Measurements from ENCODE around the gene HOXC13.

The HOXC13 gene

GRCh38 chr12:53952871-53953734 is 14.5 kb downstream of the HOXC13 start:
- peaks cover 91% of the 10 kb centered on the region for H3K27me3 ChIP-seq (ENCODE audit: control insufficient read depth, low read length)
- H3K27ac ChIP-seq (ENCODE audit: low read depth, low read length), result no peak overlapping the region
- no peaks in the 10 kb centered on the region for H3K9me2 ChIP-seq (replicated peaks; ENCODE audit: control insufficient read depth, low read length)
- H3F3A ChIP-seq (ENCODE audit: control insufficient read depth, insufficient read depth), result no peaks in the 10 kb centered on the region
- no peak overlapping the region for H3K4me3 ChIP-seq (ENCODE audit: low read length)
- no peak overlapping the region for H3K4me2 ChIP-seq (ENCODE audit: low read length)
- H3K36me3 ChIP-seq (ENCODE audit: control insufficient read depth, low read length), result no peaks in the 10 kb centered on the region
- H3K4me1 ChIP-seq (ENCODE audit: control insufficient read depth, low read length), result no peaks in the 10 kb centered on the region
- H4K20me1 ChIP-seq (ENCODE audit: control insufficient read depth, insufficient read depth, low read depth, low read length), result no peaks in the 10 kb centered on the region
- no peaks in the 10 kb centered on the region for H3K79me2 ChIP-seq (ENCODE audit: control insufficient read depth, low read length)
- no peaks in the 10 kb centered on the region for H3K9me3 ChIP-seq (ENCODE audit: control insufficient read depth, insufficient read depth, low read length)
- TF ChIP-seq CTCF (IDR thresholded peaks at IDR 0.05; ENCODE audit: low read depth, low read length, poor library complexity, severe bottlenecking) (no peak), EZH2phosphoT487 (IDR thresholded peaks at IDR 0.05; ENCODE audit: borderline replicate concordance, low read length) (no peak)

- Histone ChIP-seq H3K27ac (ENCODE audit: low read depth, low read length) (no peak overlapping the region), H3K4me3 (ENCODE audit: low read length) (no peak overlapping the region), H3K9me3 (ENCODE audit: control insufficient read depth, insufficient read depth, low read length) (no peaks in the 10 kb centered on the region), H3K9me2 (replicated peaks; ENCODE audit: control insufficient read depth, low read length) (no peaks in the 10 kb centered on the region), H3K4me1 (ENCODE audit: control insufficient read depth, low read length) (no peaks in the 10 kb centered on the region), H3K27me3 (ENCODE audit: control insufficient read depth, low read length) (peaks cover 87% of the 10 kb centered on the region), H4K20me1 (ENCODE audit: control insufficient read depth, insufficient read depth, low read depth, low read length) (no peaks in the 10 kb centered on the region), H3K4me2 (ENCODE audit: low read length) (no peak overlapping the region), H3K36me3 (ENCODE audit: control insufficient read depth, low read length) (no peaks in the 10 kb centered on the region), H3K79me2 (ENCODE audit: control insufficient read depth, low read length) (no peaks in the 10 kb centered on the region), H3F3A (ENCODE audit: control insufficient read depth, insufficient read depth) (no peaks in the 10 kb centered on the region)
- no peak; the same call in 1 of the 2 replicates for TF ChIP-seq EZH2phosphoT487 (IDR thresholded peaks at IDR 0.05; ENCODE audit: borderline replicate concordance, low read length)
- TF ChIP-seq CTCF (IDR thresholded peaks at IDR 0.05; ENCODE audit: low read depth, low read length, poor library complexity, severe bottlenecking), result no peak
Measured at GRCh38 chr12:53953831-53954693, 15.4 kb downstream of the HOXC13 start.

- Histone ChIP-seq H3K9me3 (ENCODE audit: control insufficient read depth, insufficient read depth, low read length) (no peaks in the 10 kb centered on the region), H3K27me3 (ENCODE audit: control insufficient read depth, low read length) (peaks cover 86% of the 10 kb centered on the region), H3K4me1 (ENCODE audit: control insufficient read depth, low read length) (no peaks in the 10 kb centered on the region), H3K4me3 (ENCODE audit: low read length) (no peak within 1 kb of the TSS), H3K4me2 (ENCODE audit: low read length) (no peak within 1 kb of the TSS), H3K79me2 (ENCODE audit: control insufficient read depth, low read length) (no peaks in the 10 kb centered on the region), H3K27ac (ENCODE audit: low read depth, low read length) (no peak within 1 kb of the TSS), H3K36me3 (ENCODE audit: control insufficient read depth, low read length) (no peaks in the 10 kb centered on the region), H4K20me1 (ENCODE audit: control insufficient read depth, insufficient read depth, low read depth, low read length) (no peaks in the 10 kb centered on the region), H3F3A (ENCODE audit: control insufficient read depth, insufficient read depth) (no peaks in the 10 kb centered on the region), H3K9me2 (replicated peaks; ENCODE audit: control insufficient read depth, low read length) (no peaks in the 10 kb centered on the region)
- TF ChIP-seq CTCF (IDR thresholded peaks at IDR 0.05; ENCODE audit: low read depth, low read length, poor library complexity, severe bottlenecking), result no peak
- no peak for TF ChIP-seq EZH2phosphoT487 (IDR thresholded peaks at IDR 0.05; ENCODE audit: borderline replicate concordance, low read length)
Measured at GRCh38 chr12:53954694-53955035, 16.0 kb downstream of the HOXC13 start, which contains the start of gene HOXC12. Gene HOXC12, plus strand, starts transcription at chr12:53954903. Its CDS starts 27 bp downstream, at chr12:53954930.

Data from DOHH2 (cell line).